ENCODE results near the gene TRAPPC2. TPM values are rescaled to one million over a fixed set of nuclear protein-coding genes. Genes with fewer than 3 reads are reported as not detected.

TRAPPC2 gene
- total and polyA plus RNA-seq, 2 of the 13 experiments (the other 11 are each of a cell fraction or from before 2014, with no cell fraction given), result 4.4 to 8.1 TPM

DNA sequence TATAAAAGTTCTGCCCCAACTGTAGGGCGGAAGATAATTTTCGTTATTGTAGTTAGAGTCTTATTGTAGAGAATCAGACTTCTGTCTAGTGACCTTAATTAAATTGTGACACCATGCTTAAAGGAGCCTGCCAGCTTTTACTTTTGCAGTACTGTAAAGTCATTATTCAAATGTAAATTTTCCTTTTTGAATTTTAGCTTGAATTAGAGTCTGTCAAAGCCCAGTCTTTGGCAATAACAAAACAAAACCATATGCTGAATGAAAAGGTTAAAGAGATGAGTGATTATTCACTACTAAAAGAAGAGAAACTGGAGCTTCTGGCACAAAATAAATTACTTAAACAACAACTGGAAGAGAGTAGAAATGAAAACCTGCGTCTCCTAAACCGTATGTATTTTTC is 22.0 kb upstream of the TRAPPC2 start (continued):
- no peak for TF ChIP-seq SALL1 (CRISPR knock-in tag; IDR thresholded peaks at IDR 0.05)
- no peak for TF ChIP-seq ZNF788 (CRISPR knock-in tag; IDR thresholded peaks at IDR 0.05; ENCODE audit: borderline replicate concordance)
- TF ChIP-seq ZNF382 (CRISPR knock-in tag; IDR thresholded peaks at IDR 0.05; ENCODE audit: borderline replicate concordance), result no peak
- no peak for TF ChIP-seq ZFP37 (CRISPR knock-in tag; IDR thresholded peaks at IDR 0.05; ENCODE audit: borderline replicate concordance)
- TF ChIP-seq KLF6 (CRISPR knock-in tag; IDR thresholded peaks at IDR 0.05), result no peak
- no peak for TF ChIP-seq TFDP2 (CRISPR knock-in tag; IDR thresholded peaks at IDR 0.05)
- no peak for TF ChIP-seq ZNF710 (CRISPR knock-in tag; IDR thresholded peaks at IDR 0.05; ENCODE audit: borderline replicate concordance)

DNA sequence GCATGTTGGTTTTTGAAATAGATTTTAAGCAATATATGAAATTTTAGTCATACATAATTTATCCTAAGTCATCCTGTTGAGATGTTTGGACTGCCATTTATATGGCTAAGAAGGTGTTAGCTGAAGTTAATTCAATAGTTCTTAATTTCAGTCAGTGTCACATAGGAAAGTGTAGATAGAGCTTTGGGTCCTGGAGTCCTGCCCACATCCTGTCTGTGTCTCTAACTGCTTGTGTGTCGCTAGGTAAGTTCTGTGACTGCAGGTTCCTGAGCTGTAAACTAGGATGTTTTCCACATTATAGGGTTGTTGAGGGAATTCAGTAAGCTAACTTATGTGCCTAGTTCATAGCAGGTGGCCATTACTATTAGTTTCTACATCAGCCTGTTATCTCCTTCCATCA is 20.8 kb upstream of the TRAPPC2 start:
- Histone ChIP-seq H3K4me3 (replicated peaks in 1 of 3; ENCODE audit: insufficient read depth in 1 of 3, low read depth in 2 of 3, low read length in 3 of 3) (no peak overlapping the region), H4K20me1 (ENCODE audit: insufficient read depth, low read length) (no peaks in the 10 kb centered on the region), H3K9ac (ENCODE audit: insufficient read depth, low read depth, low read length) (no peak overlapping the region), H3K27me3 (ENCODE audit: control insufficient read depth in 1 of 2, insufficient read depth in 2 of 2, low read length in 2 of 2) (no peaks in the 10 kb centered on the region), H3K27ac (ENCODE audit: extremely low read length, insufficient read depth, low read length) (no peak overlapping the region), H2AFZ (ENCODE audit: low read length) (no peak overlapping the region), H3K36me3 (replicated peaks in 1 of 2; ENCODE audit: control insufficient read depth in 1 of 2, insufficient read depth in 2 of 2, low read length in 2 of 2) (peaks cover 2 to 30% of the 10 kb centered on the region in 2 experiments; a peak in 3 of 5 replicates), H3K4me2 (ENCODE audit: low read depth, low read length) (no peak overlapping the region), H3K4me1 (ENCODE audit: insufficient read depth, low read length) (no peaks in the 10 kb centered on the region), H3K9me3 (ENCODE audit: low read length) (no peaks in the 10 kb centered on the region), H3K79me2 (ENCODE audit: insufficient read depth, low read length) (no peaks in the 10 kb centered on the region)
- ChIA-PET POLR2A (no interaction called here), CTCF (ENCODE audit: low intra/inter-chr PET ratio, low total read pairs) (no interaction called here)
- WGBS (ENCODE audit: low lambda C conversion rate), result 100% methylated on average over 1 of the region's 1 CpG
- ATAC-seq (no peak), DNase-seq (ENCODE audit: low spot score) (no peak), FAIRE-seq (no peak)
- BruUV-seq (replicated peaks), result no TSS peak
- intact Hi-C loops (cut with micrococcal nuclease; ENCODE audit: unreplicated experiment), result no loop called here
- in situ Hi-C loops (cut with HindIII; ENCODE audit: extremely low pct_ligation_motif_present, low pct_unique_long_range_greater_than_20kb), result loop anchor here (25.0 kb wide), 1 partner anchor 243 kb away; no protein-coding TSS in a partner anchor
- TF ChIP-seq RFXAP (CRISPR knock-in tag; IDR thresholded peaks at IDR 0.05; ENCODE audit: borderline replicate concordance), result no peak
- TF ChIP-seq NAIF1 (CRISPR knock-in tag; IDR thresholded peaks at IDR 0.05; ENCODE audit: borderline replicate concordance), result no peak
- no peak for TF ChIP-seq FIP1L1 (IDR thresholded peaks at IDR 0.05; ENCODE audit: borderline replicate concordance, insufficient read depth, low read depth, low read length)
- TF ChIP-seq PRMT3 (CRISPR knock-in tag; IDR thresholded peaks at IDR 0.05; ENCODE audit: borderline replicate concordance, low read depth), result no peak
- no peak for TF ChIP-seq POLR2AphosphoS2 (IDR thresholded peaks at IDR 0.05; ENCODE audit: low read depth, low read length)
- no peak for TF ChIP-seq JUNB (CRISPR knock-in tag; IDR thresholded peaks at IDR 0.05; ENCODE audit: borderline replicate concordance)
- TF ChIP-seq ZBTB3 (CRISPR knock-in tag; IDR thresholded peaks at IDR 0.05; ENCODE audit: borderline replicate concordance, low read depth), result no peak
- TF ChIP-seq, protein P1, sequence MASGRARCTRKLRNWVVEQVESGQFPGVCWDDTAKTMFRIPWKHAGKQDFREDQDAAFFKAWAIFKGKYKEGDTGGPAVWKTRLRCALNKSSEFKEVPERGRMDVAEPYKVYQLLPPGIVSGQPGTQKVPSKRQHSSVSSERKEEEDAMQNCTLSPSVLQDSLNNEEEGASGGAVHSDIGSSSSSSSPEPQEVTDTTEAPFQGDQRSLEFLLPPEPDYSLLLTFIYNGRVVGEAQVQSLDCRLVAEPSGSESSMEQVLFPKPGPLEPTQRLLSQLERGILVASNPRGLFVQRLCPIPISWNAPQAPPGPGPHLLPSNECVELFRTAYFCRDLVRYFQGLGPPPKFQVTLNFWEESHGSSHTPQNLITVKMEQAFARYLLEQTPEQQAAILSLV (CRISPR knock-in tag; IDR thresholded peaks at IDR 0.05; ENCODE audit: borderline replicate concordance), result no peak
- no peak for TF ChIP-seq ZBTB8A (CRISPR knock-in tag; IDR thresholded peaks at IDR 0.05; ENCODE audit: borderline replicate concordance, low read depth)
- TF ChIP-seq ZNF784 (CRISPR knock-in tag; IDR thresholded peaks at IDR 0.05; ENCODE audit: borderline replicate concordance), result no peak
- TF ChIP-seq ZNF256 (CRISPR knock-in tag; conservative IDR thresholded peaks at IDR 0.05), result no peak
- no peak for TF ChIP-seq STAG1 (CRISPR knock-in tag; IDR thresholded peaks at IDR 0.05)
